Activated T-cell treated with anti-CD3 and anti-CD28 coated beads, Interleukin-2, amount 50 U/mL, for 4 hours (primary cell): ENCODE data around the gene PRPSAP1. TPM values are rescaled to one million over a fixed set of nuclear protein-coding genes. Genes with fewer than 3 reads are reported as not detected.

Source experiments
- ATAC-seq, 2 donors: fragments of 200-7000 bp; cut with Tn5 transposase; one replicate each; pipeline ENCODE4 v1.10.0; 2021
- DNase-seq: peaks from one replicate; pipeline ENCODE4 v3.0.0-alpha.2; 2020
- H3K27me3 Mint-ChIP-seq: one replicate; pipeline ENCODE4 v1.8.0; 2021; ENCODE audit warnings: low read depth, mixed read lengths
- H3K36me3 Mint-ChIP-seq: one replicate; pipeline ENCODE4 v1.8.0; 2022; ENCODE audit warnings: mixed read lengths; ENCODE audit not compliant: insufficient read depth
- H3K4me1 Mint-ChIP-seq: one replicate; pipeline ENCODE4 v1.8.0; 2021; ENCODE audit warnings: low read depth, mixed read lengths
- H3K4me3 Mint-ChIP-seq: one replicate; pipeline ENCODE4 v1.8.0; 2021; ENCODE audit warnings: mild to moderate bottlenecking, moderate library complexity, mixed read lengths
- H3K9me3 Mint-ChIP-seq: one replicate; pipeline ENCODE4 v1.8.0; 2021; ENCODE audit warnings: mixed read lengths
- total RNA-seq, 3 donors: library from RNA; stranded (reverse); gene quantifications; one replicate each; pipeline ENCODE4 v1.2.1, GENCODE V29; 2021

Gene PRPSAP1
- total RNA-seq: 10 to 100 TPM; 28.1 to 32.3 (median 31.8) TPM

- no peaks in the 10 kb centered on the region for H3K9me3 Mint-ChIP-seq
- peaks cover 14% of the 10 kb centered on the region for H3K4me1 Mint-ChIP-seq
- H3K4me3 Mint-ChIP-seq: peak within 1 kb of the TSS; percentile 94
- peak; percentile 67 for DNase-seq
- H3K27me3 Mint-ChIP-seq: peaks cover 2% of the 10 kb centered on the region
- peak; percentile 97 to 98 for ATAC-seq
- H3K36me3 Mint-ChIP-seq: no peaks in the 10 kb centered on the region
Observed at GRCh38 chr17:76353599-76354316, at the start of gene PRPSAP1. TSS of gene PRPSAP1 (minus strand) at chr17:76353916. CDS start at chr17:76353703, 213 bp downstream.

GRCh38 chr17:76402711-76403110 is 49.0 kb upstream of the PRPSAP1 start:
- Mint-ChIP-seq H3K4me1 (peaks cover 8% of the 10 kb centered on the region), H3K36me3 (peaks cover 43% of the 10 kb centered on the region), H3K9me3 (no peaks in the 10 kb centered on the region), H3K4me3 (no peak overlapping the region), H3K27me3 (no peaks in the 10 kb centered on the region)
- ATAC-seq (no peak), DNase-seq (no peak)

GRCh38 chr17:76399175-76400172 is 45.8 kb upstream of the PRPSAP1 start:
- no peak for ATAC-seq
- Mint-ChIP-seq H3K27me3 (no peaks in the 10 kb centered on the region), H3K4me3 (no peak overlapping the region), H3K36me3 (peaks cover 48% of the 10 kb centered on the region), H3K9me3 (no peaks in the 10 kb centered on the region), H3K4me1 (peaks cover 4% of the 10 kb centered on the region)
- no peak for DNase-seq

GRCh38 chr17:76398523-76399174 is 44.9 kb upstream of the PRPSAP1 start:
- Mint-ChIP-seq H3K4me3 (no peak overlapping the region), H3K9me3 (no peaks in the 10 kb centered on the region), H3K27me3 (no peaks in the 10 kb centered on the region), H3K4me1 (no peaks in the 10 kb centered on the region), H3K36me3 (peaks cover 44% of the 10 kb centered on the region)
- ATAC-seq: no peak
- DNase-seq: no peak

GRCh38 chr17:76397687-76398522 is 44.2 kb upstream of the PRPSAP1 start:
- Mint-ChIP-seq H3K27me3 (no peaks in the 10 kb centered on the region), H3K4me3 (no peak overlapping the region), H3K9me3 (no peaks in the 10 kb centered on the region), H3K36me3 (peaks cover 46% of the 10 kb centered on the region), H3K4me1 (no peaks in the 10 kb centered on the region)
- ATAC-seq (peak; percentile 79 to 82), DNase-seq (peak; percentile 89)

GRCh38 chr17:76397184-76397583 is 43.5 kb upstream of the PRPSAP1 start:
- H3K27me3 Mint-ChIP-seq: no peaks in the 10 kb centered on the region
- H3K36me3 Mint-ChIP-seq: peaks cover 41% of the 10 kb centered on the region
- ATAC-seq: no peak
- H3K4me3 Mint-ChIP-seq: no peak overlapping the region
- H3K4me1 Mint-ChIP-seq: no peaks in the 10 kb centered on the region
- H3K9me3 Mint-ChIP-seq: no peaks in the 10 kb centered on the region
- no peak for DNase-seq

- H3K4me3 Mint-ChIP-seq: no peak overlapping the region
- DNase-seq (no peak), ATAC-seq (no peak)
- H3K27me3 Mint-ChIP-seq: no peaks in the 10 kb centered on the region
- no peaks in the 10 kb centered on the region for H3K4me1 Mint-ChIP-seq
- no peaks in the 10 kb centered on the region for H3K9me3 Mint-ChIP-seq
- H3K36me3 Mint-ChIP-seq: peaks cover 32% of the 10 kb centered on the region
Observed at GRCh38 chr17:76395980-76396379, 42.3 kb upstream of the PRPSAP1 start.

GRCh38 chr17:76394166-76394565 is 40.5 kb upstream of the PRPSAP1 start:
- no peak for ATAC-seq
- H3K36me3 Mint-ChIP-seq: peaks cover 24% of the 10 kb centered on the region

GRCh38 chr17:76391200-76391715 is 37.5 kb upstream of the PRPSAP1 start:
- peaks cover 2% of the 10 kb centered on the region for H3K4me1 Mint-ChIP-seq
- ATAC-seq (no peak), DNase-seq (no peak)
- H3K9me3 Mint-ChIP-seq: no peaks in the 10 kb centered on the region
- H3K36me3 Mint-ChIP-seq: peaks cover 11% of the 10 kb centered on the region
- no peaks in the 10 kb centered on the region for H3K27me3 Mint-ChIP-seq
- no peak overlapping the region for H3K4me3 Mint-ChIP-seq

More at GRCh38 chr17:76394166-76394565, 40.5 kb upstream of the PRPSAP1 start:
- H3K27me3 Mint-ChIP-seq: no peaks in the 10 kb centered on the region
- H3K4me3 Mint-ChIP-seq: no peak overlapping the region
- no peaks in the 10 kb centered on the region for H3K9me3 Mint-ChIP-seq
- no peaks in the 10 kb centered on the region for H3K4me1 Mint-ChIP-seq
- DNase-seq: no peak

- Mint-ChIP-seq H3K36me3 (peaks cover 8% of the 10 kb centered on the region), H3K4me3 (no peak overlapping the region), H3K4me1 (peaks cover 6% of the 10 kb centered on the region), H3K27me3 (no peaks in the 10 kb centered on the region), H3K9me3 (no peaks in the 10 kb centered on the region)
- DNase-seq: no peak
- no peak for ATAC-seq
Observed at GRCh38 chr17:76390003-76390421, 36.3 kb upstream of the PRPSAP1 start.

GRCh38 chr17:76388966-76389888 is 35.5 kb upstream of the PRPSAP1 start:
- Mint-ChIP-seq H3K4me3 (no peak overlapping the region), H3K36me3 (peaks cover 8% of the 10 kb centered on the region), H3K4me1 (peaks cover 6% of the 10 kb centered on the region), H3K27me3 (no peaks in the 10 kb centered on the region), H3K9me3 (no peaks in the 10 kb centered on the region)
- no peak for ATAC-seq
- DNase-seq: no peak

- Mint-ChIP-seq H3K9me3 (no peaks in the 10 kb centered on the region), H3K27me3 (no peaks in the 10 kb centered on the region), H3K36me3 (no peaks in the 10 kb centered on the region), H3K4me1 (peaks cover 13% of the 10 kb centered on the region), H3K4me3 (no peak overlapping the region)
- DNase-seq: no peak
- no peak for ATAC-seq
Observed at GRCh38 chr17:76386966-76387765, 33.5 kb upstream of the PRPSAP1 start.
